ENCODE measurements around the gene EPO.
A peak's percentile ranks its signal among the peaks of the same experiment; 100 is the strongest.
"Not testable (repeated sequence)": the region's sequence is repeated elsewhere in the genome, so short reads cannot be mapped to it uniquely, and the experiment has no call there.

Gene EPO

GRCh38 chr7:100683659-100684533 lies 36.4 kb upstream of the EPO start:
- no peak for DNase-seq

GRCh38 chr7:100684534-100685042 lies 35.7 kb upstream of the EPO start:
- no peak for DNase-seq

- no peak for DNase-seq
Measured at GRCh38 chr7:100685049-100685605, 35.1 kb upstream of the EPO start.

- no peak for DNase-seq
Measured at GRCh38 chr7:100685631-100686145, 34.6 kb upstream of the EPO start.

- no peak for DNase-seq
Measured at GRCh38 chr7:100686201-100686821, 34.0 kb upstream of the EPO start.

- no peak for DNase-seq
Measured at GRCh38 chr7:100686822-100687211, 33.5 kb upstream of the EPO start.

GRCh38 chr7:100687261-100687660 lies 33.0 kb upstream of the EPO start:
- no peak for DNase-seq

- no peak for DNase-seq
Measured at GRCh38 chr7:100687751-100688300, 32.4 kb upstream of the EPO start.

- no peak for DNase-seq
Measured at GRCh38 chr7:100688326-100688860, 31.9 kb upstream of the EPO start.

- DNase-seq: no peak
Measured at GRCh38 chr7:100689230-100690135, 30.8 kb upstream of the EPO start.

GRCh38 chr7:100691676-100692577 lies 28.3 kb upstream of the EPO start:
- DNase-seq: peak; percentile 85

- DNase-seq: no peak
Measured at GRCh38 chr7:100692578-100692961, 27.7 kb upstream of the EPO start.

GRCh38 chr7:100693312-100694097 lies 26.8 kb upstream of the EPO start:
- DNase-seq: no peak

- DNase-seq: peak; percentile 71
Measured at GRCh38 chr7:100694098-100694745, 26.0 kb upstream of the EPO start, which contains the start of gene GIGYF1. Gene GIGYF1, minus strand, starts transcription at chr7:100694250. Its CDS starts 6,012 bp downstream, at chr7:100688238.

- DNase-seq: no peak
Measured at GRCh38 chr7:100696123-100696521, 24.1 kb upstream of the EPO start.

GRCh38 chr7:100699018-100699417 lies 21.2 kb upstream of the EPO start:
- DNase-seq: no peak

GRCh38 chr7:100701089-100701488 lies 19.2 kb upstream of the EPO start:
- not testable (repeated sequence) for DNase-seq

- peak; percentile 83 for DNase-seq
Measured at GRCh38 chr7:100705320-100705752, 14.9 kb upstream of the EPO start.
